ENCODE results near the gene ACR.
A peak's percentile ranks its signal among the peaks of the same experiment; 100 is the strongest.

The ACR gene

GRCh38 chr22:50721257-50721844 is 16.7 kb upstream of the ACR start:
- no peak for DNase-seq (ENCODE audit: extremely low spot score)
- ChIA-PET CTCF (no interaction called here), POLR2A (no interaction called here)
- no peak for TF ChIP-seq CTCF (IDR thresholded peaks at IDR 0.05; ENCODE audit: control extremely low read depth, extremely low read depth, low read depth, missing control alignments)

- ChIA-PET CTCF (interaction anchor here (1.3 kb wide), 1 partner anchor 11 kb away, joined by 4 read pairs; no protein-coding TSS in a partner anchor), POLR2A (no interaction called here)
- no peak for DNase-seq (ENCODE audit: extremely low spot score)
- no peak for TF ChIP-seq CTCF (IDR thresholded peaks at IDR 0.05; ENCODE audit: control extremely low read depth, extremely low read depth, low read depth, missing control alignments)
Observed at GRCh38 chr22:50722048-50722701, 15.8 kb upstream of the ACR start.

- DNase-seq (ENCODE audit: extremely low spot score) = no peak
- ChIA-PET CTCF (interaction anchor here (1.3 kb wide), 1 partner anchor 10 kb away, joined by 4 read pairs; no protein-coding TSS in a partner anchor), POLR2A (no interaction called here)
- TF ChIP-seq CTCF (IDR thresholded peaks at IDR 0.05; ENCODE audit: control extremely low read depth, extremely low read depth, low read depth, missing control alignments) = no peak
Observed at GRCh38 chr22:50722716-50723428, 15.1 kb upstream of the ACR start.

GRCh38 chr22:50723991-50724390 is 14.0 kb upstream of the ACR start:
- TF ChIP-seq CTCF (IDR thresholded peaks at IDR 0.05; ENCODE audit: control extremely low read depth, extremely low read depth, low read depth, missing control alignments) = no peak
- POLR2A ChIA-PET = no interaction called here
- peak; percentile 62 for DNase-seq (ENCODE audit: extremely low spot score)
- CTCF ChIA-PET = no interaction called here

- TF ChIP-seq CTCF (IDR thresholded peaks at IDR 0.05; ENCODE audit: control extremely low read depth, extremely low read depth, low read depth, missing control alignments) = no peak
- DNase-seq (ENCODE audit: extremely low spot score) = no peak
- ChIA-PET POLR2A (no interaction called here), CTCF (no interaction called here)
Observed at GRCh38 chr22:50724616-50725015, 13.4 kb upstream of the ACR start.

- CTCF ChIA-PET = interaction anchor here (1.1 kb wide), 1 partner anchor 35 kb away, joined by 3 read pairs; no protein-coding TSS in a partner anchor
- TF ChIP-seq CTCF (IDR thresholded peaks at IDR 0.05; ENCODE audit: control extremely low read depth, extremely low read depth, low read depth, missing control alignments) = no peak
- no peak for DNase-seq (ENCODE audit: extremely low spot score)
- POLR2A ChIA-PET = no interaction called here
Observed at GRCh38 chr22:50725597-50725996, 12.4 kb upstream of the ACR start.
